GM10266 (cell line): Measurements from ENCODE around the gene PRG3.
"Not testable (repeated sequence)": the region's sequence is repeated elsewhere in the genome, so short reads cannot be mapped to it uniquely, and the experiment has no call there.

ENCODE experiments used
- DNase-seq: peaks from one replicate; pipeline ENCODE4 v3.0.0; 2012; ENCODE audit errors: extremely low spot score
- TF ChIP-seq, protein P1 (sequence below): IDR thresholded peaks from 2 replicates; pipeline ENCODE4 v1.5.1; 2012; ENCODE audit warnings: mild to moderate bottlenecking, low read depth; ENCODE audit not compliant: control insufficient read depth, insufficient read depth; ENCODE audit errors: missing control alignments

Gene PRG3

DNA sequence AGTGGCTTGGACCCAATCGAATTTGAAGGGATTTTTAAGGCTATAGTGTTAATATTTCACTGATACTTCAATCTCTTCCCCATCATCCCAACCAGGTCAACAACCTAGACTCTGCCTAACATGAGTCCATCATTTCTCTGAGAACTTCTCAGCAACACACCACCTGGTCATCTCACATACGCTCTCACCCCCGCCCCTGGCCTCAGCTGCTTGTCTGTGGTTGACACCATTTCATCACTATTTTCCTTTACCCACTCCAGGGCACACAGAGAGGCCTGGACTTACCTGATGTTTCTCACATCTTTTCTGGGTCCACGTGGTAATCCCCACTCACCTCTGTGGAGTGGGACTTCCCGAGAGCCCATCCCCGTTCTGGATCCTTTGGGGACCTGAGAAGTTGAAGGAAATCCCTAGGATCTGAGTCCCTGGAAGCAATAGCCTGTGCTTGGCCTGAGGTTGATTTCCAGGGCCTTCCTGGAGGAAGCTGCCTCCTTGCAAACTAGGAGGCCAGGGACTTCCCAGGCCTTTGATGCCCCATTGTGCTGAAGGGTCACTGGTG is 39.6 kb downstream of the PRG3 start:
- TF ChIP-seq, protein P1, sequence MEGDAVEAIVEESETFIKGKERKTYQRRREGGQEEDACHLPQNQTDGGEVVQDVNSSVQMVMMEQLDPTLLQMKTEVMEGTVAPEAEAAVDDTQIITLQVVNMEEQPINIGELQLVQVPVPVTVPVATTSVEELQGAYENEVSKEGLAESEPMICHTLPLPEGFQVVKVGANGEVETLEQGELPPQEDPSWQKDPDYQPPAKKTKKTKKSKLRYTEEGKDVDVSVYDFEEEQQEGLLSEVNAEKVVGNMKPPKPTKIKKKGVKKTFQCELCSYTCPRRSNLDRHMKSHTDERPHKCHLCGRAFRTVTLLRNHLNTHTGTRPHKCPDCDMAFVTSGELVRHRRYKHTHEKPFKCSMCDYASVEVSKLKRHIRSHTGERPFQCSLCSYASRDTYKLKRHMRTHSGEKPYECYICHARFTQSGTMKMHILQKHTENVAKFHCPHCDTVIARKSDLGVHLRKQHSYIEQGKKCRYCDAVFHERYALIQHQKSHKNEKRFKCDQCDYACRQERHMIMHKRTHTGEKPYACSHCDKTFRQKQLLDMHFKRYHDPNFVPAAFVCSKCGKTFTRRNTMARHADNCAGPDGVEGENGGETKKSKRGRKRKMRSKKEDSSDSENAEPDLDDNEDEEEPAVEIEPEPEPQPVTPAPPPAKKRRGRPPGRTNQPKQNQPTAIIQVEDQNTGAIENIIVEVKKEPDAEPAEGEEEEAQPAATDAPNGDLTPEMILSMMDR: no peak
- DNase-seq: no peak

DNA sequence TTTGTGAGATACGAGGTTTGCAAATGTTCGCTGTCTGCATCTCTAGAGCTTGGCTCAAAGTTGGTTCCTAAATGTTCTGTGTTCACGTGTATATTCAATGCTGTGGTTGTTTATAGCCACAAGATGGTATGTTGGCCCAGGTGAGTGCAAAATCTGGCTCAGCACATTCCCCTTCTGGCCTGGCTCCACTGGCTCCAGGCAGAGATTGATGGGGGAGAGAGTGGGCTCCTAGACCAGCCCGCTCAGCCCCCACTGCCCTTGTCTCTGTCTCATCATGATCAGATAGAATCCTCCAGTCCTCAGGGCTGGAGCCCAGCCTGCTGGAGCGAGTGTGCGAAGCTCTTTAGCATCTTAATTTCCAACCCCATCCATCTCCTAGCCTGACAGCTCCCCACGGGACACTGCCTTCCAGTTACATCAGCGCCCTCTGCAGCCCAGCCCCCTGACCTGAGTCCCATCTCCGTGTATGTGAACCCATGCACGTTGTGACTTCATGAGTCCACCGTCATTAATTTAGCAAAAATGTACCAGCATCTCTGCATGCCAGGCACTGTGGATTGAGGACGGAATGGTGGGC is 40.8 kb downstream of the PRG3 start:
- DNase-seq: no peak
- TF ChIP-seq, protein P1: peak; percentile 21

GRCh38 chr11:57339328-57339727 is 41.6 kb downstream of the PRG3 start:
- no peak for DNase-seq
- TF ChIP-seq, protein P1: no peak

DNA sequence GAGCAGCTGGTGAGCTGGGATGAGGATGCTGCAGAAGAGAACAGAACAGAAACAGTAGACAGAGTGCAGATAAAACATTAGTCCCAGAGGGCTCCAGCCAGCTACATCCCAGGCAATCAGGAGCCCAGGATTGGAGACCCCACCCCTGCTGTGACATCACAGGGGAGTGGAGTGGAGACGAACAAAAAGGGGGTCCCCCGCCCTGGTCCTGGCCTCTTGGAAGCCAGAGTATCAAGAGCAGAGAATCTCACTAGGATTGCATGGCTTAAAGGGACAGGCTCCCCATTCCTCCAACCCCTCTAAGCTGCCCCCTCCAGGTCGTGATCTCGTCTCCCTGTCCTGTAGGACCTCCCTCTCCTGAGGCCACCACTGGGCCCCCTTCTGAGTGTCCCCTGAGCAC is 42.8 kb downstream of the PRG3 start, which contains the start of gene P2RX3:
TSS of gene P2RX3 (plus strand) at position 211 of the 400 bp plus-strand sequence. CDS start 199 bp downstream, outside the sequence.
- DNase-seq: no peak
- TF ChIP-seq, protein P1: no peak

DNA sequence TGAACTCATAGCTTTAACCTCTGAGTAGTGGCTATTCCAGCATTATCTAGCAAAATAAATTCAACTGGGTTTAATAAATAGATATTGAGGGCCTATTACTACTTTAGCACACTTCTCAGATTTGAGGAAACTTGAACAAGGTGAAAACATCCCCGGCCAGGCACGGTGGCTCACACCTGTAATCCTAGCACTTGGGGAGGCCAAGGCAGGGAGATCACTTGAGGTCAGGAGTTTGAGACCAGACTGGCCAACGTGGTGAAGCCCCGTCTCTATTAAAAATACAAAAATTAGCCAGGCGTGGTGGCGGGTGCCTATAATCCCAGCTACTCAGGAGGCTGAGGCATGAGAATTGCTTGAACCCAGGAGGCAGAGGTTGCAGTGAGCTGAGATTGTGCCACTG is 44.1 kb downstream of the PRG3 start:
- not testable (repeated sequence) for DNase-seq

GRCh38 chr11:57336111-57336666 is 44.8 kb downstream of the PRG3 start:
- DNase-seq: no peak
- TF ChIP-seq, protein P1: no peak

GRCh38 chr11:57335343-57336110 is 45.4 kb downstream of the PRG3 start, which contains the start of gene SSRP1:
TSS of gene SSRP1 (minus strand) at chr11:57335892. CDS start at chr11:57335121, 771 bp downstream.
- TF ChIP-seq, protein P1: peak; percentile 31
- DNase-seq: peak; percentile 93
